22Rv1 (cell line): ENCODE measurements around the gene CELA2B.

Experiments
- CTCF ChIP-seq: fragments of 450-650 bp; IDR thresholded peaks from 2 replicates; pipeline ENCODE4 v1.5.1; 2017; ENCODE audit warnings: mild to moderate bottlenecking
- ZFX ChIP-seq: fragments of 450-650 bp; IDR thresholded peaks from 2 replicates; pipeline ENCODE4 v1.6.1; 2017; ENCODE audit warnings: antibody characterized with exemption, borderline replicate concordance

GRCh38 chr1:15501208-15502032, 25.5 kb downstream of the CELA2B start:
- TF ChIP-seq CTCF (peak; percentile 87), ZFX (no peak)
